H1 (cell line): Measurements from ENCODE around the gene CASKIN2. TPM values are rescaled to one million over a fixed set of nuclear protein-coding genes. Genes with fewer than 3 reads are reported as not detected.

ENCODE experiments used
- CTCF ChIA-PET: fragments of 300-600 bp; sonication (Branson Sonifier 250); formaldehyde crosslinking; loops from one replicate; lab custom pipeline; 2021; ENCODE audit not compliant: partially characterized antibody; lab: Charles Lee
- POLR2A ChIA-PET: fragments of 300-600 bp; sonication (Branson Sonifier 250); formaldehyde crosslinking; loops from one replicate; lab custom pipeline; 2021; ENCODE audit warnings: inconsistent platforms; ENCODE audit not compliant: partially characterized antibody; lab: Charles Lee
- DNase-seq, 2 experiments: peaks; one replicate each; pipeline versions ENCODE4 v3.0.0 to v3.0.0-alpha.2; 2010 to 2022; ENCODE audit warnings: low spot score in 2 of 2, low read depth in 1 of 2, mixed read lengths in 1 of 2
- FAIRE-seq: peaks from 2 replicates; lab custom pipeline; 2011; peaks lifted over from hg19 to GRCh38; lab: Jason Lieb, UNC
- H2AFZ ChIP-seq: 2 replicates; pipeline ENCODE4 v1.8.1; 2012; ENCODE audit warnings: low read length, inconsistent platforms
- H2AK5ac ChIP-seq: 2 replicates; pipeline ENCODE4 v1.6.1; 2013; ENCODE audit warnings: low read depth, low read length
- H2BK120ac ChIP-seq: replicated peaks from 2 replicates; pipeline ENCODE3; 2013; ENCODE audit warnings: low read depth, low read length, inconsistent platforms
- H2BK12ac ChIP-seq: 2 replicates; pipeline ENCODE4 v1.6.1; 2013; ENCODE audit warnings: low read depth, low read length
- H2BK15ac ChIP-seq: 2 replicates; pipeline ENCODE4 v1.6.1; 2013; ENCODE audit warnings: low read length
- H2BK20ac ChIP-seq: 2 replicates; pipeline ENCODE4 v1.6.1; 2013; ENCODE audit warnings: low read length
- H2BK5ac ChIP-seq: 2 replicates; pipeline ENCODE4 v1.6.1; 2013; ENCODE audit warnings: low read depth, low read length
- H3K14ac ChIP-seq: 2 replicates; pipeline ENCODE4 v1.6.1; 2013; ENCODE audit warnings: inconsistent platforms; ENCODE audit not compliant: insufficient read length
- H3K18ac ChIP-seq: 2 replicates; pipeline ENCODE4 v1.6.1; 2013; ENCODE audit warnings: low read length; ENCODE audit errors: extremely low read depth
- H3K23ac ChIP-seq: 2 replicates; pipeline ENCODE4 v1.6.1; 2013; ENCODE audit warnings: inconsistent platforms; ENCODE audit not compliant: insufficient read length
- H3K23me2 ChIP-seq: 2 replicates; pipeline ENCODE4 v1.6.1; 2013; ENCODE audit warnings: low read depth, low read length
- H3K27ac ChIP-seq: 2 replicates; pipeline ENCODE4 v1.6.1; 2011; ENCODE audit warnings: low read depth, low read length, inconsistent platforms
- H3K27me3 ChIP-seq, 4 experiments: replicated peaks in 1 of 4; 1 replicate in 1 of 4; 2 replicates in 3 of 4; pipeline versions ENCODE4 v1.6.1 to v1.8.1; 2011 to 2013; ENCODE audit warnings: low read length in 3 of 4, mild to moderate bottlenecking in 3 of 4, inconsistent platforms in 2 of 4, mixed read lengths in 2 of 4, moderate library complexity in 1 of 4; ENCODE audit not compliant: control insufficient read depth in 3 of 4, insufficient read depth in 3 of 4; ENCODE audit errors: extremely low read depth in 1 of 4
- H3K36me3 ChIP-seq, 4 experiments: 2 replicates each; pipeline versions ENCODE4 v1.6.1 to v1.8.1; 2011 to 2013; ENCODE audit warnings: mild to moderate bottlenecking in 4 of 4, low read length in 3 of 4, moderate library complexity in 2 of 4, control low read depth in 1 of 4, inconsistent platforms in 1 of 4; ENCODE audit not compliant: insufficient read depth in 4 of 4, control insufficient read depth in 2 of 4
- H3K4ac ChIP-seq: replicated peaks from 2 replicates; pipeline ENCODE3; 2013; ENCODE audit warnings: low read length, low read depth, mixed read lengths, inconsistent platforms; ENCODE audit not compliant: insufficient read length
- H3K4me1 ChIP-seq, 4 experiments: replicated peaks in 1 of 4; 1 replicate in 1 of 4; 2 replicates in 3 of 4; pipeline versions ENCODE4 v1.6.1 to v1.8.1; 2011 to 2013; ENCODE audit warnings: low read length in 3 of 4, inconsistent platforms in 2 of 4, mixed read lengths in 1 of 4; ENCODE audit not compliant: insufficient read depth in 4 of 4, control insufficient read depth in 3 of 4
- H3K4me2 ChIP-seq, 2 experiments: 2 replicates each; pipeline versions ENCODE4 v1.6.1 to v1.8.1; 2011 to 2013; ENCODE audit warnings: low read depth in 2 of 2, low read length in 2 of 2, control low read depth in 1 of 2, inconsistent platforms in 1 of 2, mild to moderate bottlenecking in 1 of 2; ENCODE audit not compliant: insufficient read depth in 1 of 2
- H3K4me3 ChIP-seq, 4 experiments: fragments of 200-600, 300-600 bp in 1 of 4; sonication (generic), shearing (Covaris generic), sonication (Bioruptor Twin) in 1 of 4; 2 replicates each; pipeline versions ENCODE4 v1.5.1 to v1.8.1; 2011 to 2016; ENCODE audit warnings: low read length in 4 of 4, low read depth in 3 of 4, control low read depth in 2 of 4, inconsistent platforms in 2 of 4, mild to moderate bottlenecking in 2 of 4, mixed read lengths in 1 of 4, moderate library complexity in 1 of 4; ENCODE audit not compliant: insufficient read depth in 2 of 4; ENCODE audit errors: extremely low read depth in 1 of 4
- H3K56ac ChIP-seq: replicated peaks from 2 replicates; pipeline ENCODE3; 2013; ENCODE audit warnings: low read depth, mild to moderate bottlenecking, mixed read lengths, low read length, inconsistent platforms; ENCODE audit not compliant: insufficient read length
- H3K79me1 ChIP-seq: 2 replicates; pipeline ENCODE4 v1.6.1; 2013; ENCODE audit warnings: low read depth, low read length, control low read depth
- H3K79me2 ChIP-seq, 2 experiments: 2 replicates each; pipeline versions ENCODE4 v1.6.1 to v1.8.1; 2012 to 2013; ENCODE audit warnings: low read length in 2 of 2, mild to moderate bottlenecking in 2 of 2, inconsistent platforms in 1 of 2; ENCODE audit not compliant: insufficient read depth in 2 of 2, control insufficient read depth in 1 of 2
- H3K9ac ChIP-seq, 4 experiments: replicated peaks in 1 of 4; 1 replicate in 1 of 4; 2 replicates in 3 of 4; pipeline versions ENCODE4 v1.6.1 to v1.8.1; 2011 to 2013; ENCODE audit warnings: low read depth in 3 of 4, low read length in 3 of 4, control low read depth in 2 of 4, mild to moderate bottlenecking in 2 of 4, moderate library complexity in 2 of 4, inconsistent platforms in 1 of 4; ENCODE audit errors: extremely low read depth in 1 of 4
- H3K9me3 ChIP-seq, 2 experiments: 2 replicates each; pipeline versions ENCODE4 v1.6.1 to v1.8.1; 2012 to 2013; ENCODE audit warnings: mild to moderate bottlenecking in 2 of 2, moderate library complexity in 2 of 2, control low read depth in 1 of 2, inconsistent platforms in 1 of 2, low read depth in 1 of 2, low read length in 1 of 2, mixed read lengths in 1 of 2; ENCODE audit not compliant: insufficient read depth in 2 of 2
- H4K20me1 ChIP-seq, 2 experiments: replicated peaks in 1 of 2; 2 replicates each; pipeline versions ENCODE3 to v1.8.1; 2011 to 2013; ENCODE audit warnings: inconsistent platforms in 2 of 2, low read length in 2 of 2, mild to moderate bottlenecking in 1 of 2; ENCODE audit not compliant: insufficient read depth in 2 of 2, control insufficient read depth in 1 of 2
- H4K5ac ChIP-seq: 2 replicates; pipeline ENCODE4 v1.6.1; 2013; ENCODE audit warnings: low read length, low read depth, mixed read lengths, inconsistent platforms; ENCODE audit not compliant: insufficient read length
- H4K8ac ChIP-seq: 2 replicates; pipeline ENCODE4 v1.8.0; 2013; ENCODE audit warnings: mild to moderate bottlenecking, moderate library complexity, low read length, inconsistent platforms; ENCODE audit not compliant: insufficient read depth; ENCODE audit errors: extremely low read depth
- H4K91ac ChIP-seq: replicated peaks from 2 replicates; pipeline ENCODE3; 2013; ENCODE audit warnings: low read length, mixed read lengths, inconsistent platforms; ENCODE audit not compliant: insufficient read length
- BCL11A ChIP-seq, 2 experiments: IDR thresholded peaks; one replicate each; pipeline ENCODE4 v1.6.1; 2011; ENCODE audit warnings: low read depth in 2 of 2, low read length in 2 of 2, mild to moderate bottlenecking in 2 of 2
- CEBPB ChIP-seq: IDR thresholded peaks from 2 replicates; pipeline ENCODE4 v1.6.1; 2012; ENCODE audit warnings: low read depth, low read length
- CTBP2 ChIP-seq: IDR thresholded peaks from 2 replicates; pipeline ENCODE4 v1.7.0; 2011; ENCODE audit warnings: borderline replicate concordance, mild to moderate bottlenecking, moderate library complexity, mixed read lengths, low read length; ENCODE audit not compliant: insufficient read depth, insufficient read length
- FOSL1 ChIP-seq: IDR thresholded peaks from 2 replicates; pipeline ENCODE4 v1.6.1; 2011; ENCODE audit warnings: mild to moderate bottlenecking, low read depth, low read length, moderate library complexity; ENCODE audit not compliant: insufficient read depth
- GTF2F1 ChIP-seq: IDR thresholded peaks from 2 replicates; pipeline ENCODE4 v1.6.1; 2012; ENCODE audit warnings: low read depth, low read length, improper control_type of control experiment, borderline replicate concordance
- HDAC6 ChIP-seq: IDR thresholded peaks from one replicate; pipeline ENCODE4 v1.7.1; 2012; ENCODE audit warnings: low read depth, mild to moderate bottlenecking, inconsistent platforms, low read length, moderate library complexity
- KDM4A ChIP-seq: IDR thresholded peaks from one replicate; pipeline ENCODE4 v1.7.1; 2012; ENCODE audit warnings: low read depth, mild to moderate bottlenecking, moderate library complexity, low read length, inconsistent platforms; ENCODE audit not compliant: severe bottlenecking
- MAFK ChIP-seq: IDR thresholded peaks from 2 replicates; pipeline ENCODE4 v1.6.1; 2012; ENCODE audit warnings: low read depth, mild to moderate bottlenecking, improper control_type of control experiment, low read length
- NRF1 ChIP-seq: IDR thresholded peaks from 2 replicates; pipeline ENCODE4 v1.6.1; 2011; ENCODE audit warnings: mild to moderate bottlenecking, low read depth, low read length, improper control_type of control experiment
- SP1 ChIP-seq: IDR thresholded peaks from 2 replicates; pipeline ENCODE4 v1.6.1; 2011; ENCODE audit warnings: low read depth, low read length
- SP2 ChIP-seq: IDR thresholded peaks from 2 replicates; pipeline ENCODE4 v1.6.1; 2012; ENCODE audit warnings: mild to moderate bottlenecking, low read length, inconsistent platforms
- SUZ12 ChIP-seq: fragments of 200-600 bp; sonication (generic); IDR thresholded peaks from 2 replicates; pipeline ENCODE4 v1.6.1; 2012; ENCODE audit warnings: mild to moderate bottlenecking, inconsistent platforms, low read length, moderate library complexity, mixed read lengths
- WGBS, 2 experiments: shearing (Covaris generic) in 1 of 2; methylation state at CpG; one replicate each; pipeline versions ENCODE4 v1.1.6 to v1.1.7; 2013 to 2015; ENCODE audit warnings: low lambda C conversion rate in 2 of 2, mixed read lengths in 2 of 2, inconsistent platforms in 1 of 2, low coverage in 1 of 2, missing lambda C conversion rate in 1 of 2; ENCODE audit not compliant: insufficient replicate concordance in 2 of 2, insufficient coverage in 1 of 2, insufficient read length in 1 of 2; ENCODE audit errors: extremely low coverage in 1 of 2, missing lambda C conversion rate in 1 of 2; 5-methylcytosine and 5-hydroxymethylcytosine counted together
- polyA plus RNA-seq, 7 experiments: library from polyadenylated mRNA; depleted of rRNA in 3 of 7; stranded (reverse) in 5 of 7; unstranded in 2 of 7; fragments of >200 nt in 5 of 7; fragments of 200-250 nt in 2 of 7; gene quantifications; 1 replicate in 5 of 7; 2 replicates in 1 of 7; 4 replicates in 1 of 7; pipeline versions ENCODE4 v1.2.1 to v1.2.3, GENCODE V29; 2011 to 2013; ENCODE audit warnings: missing spikeins in 2 of 7, mixed read lengths in 2 of 7
- total RNA-seq: library from RNA; stranded (reverse); fragmentation: NEBNext Ultra II Directional; extraction: Animal tissue kit (Norgen Biotek cat#: 25700); gene quantifications from 2 replicates; pipeline ENCODE4 v1.2.1, GENCODE V29; 2021
- TF ChIP-seq, protein P1 (sequence below): IDR thresholded peaks from 2 replicates; pipeline ENCODE4 v1.6.1; 2012; ENCODE audit warnings: inconsistent platforms

The CASKIN2 gene
- total and polyA plus RNA-seq, 2 of the 8 experiments (the other 6 are each of a cell fraction or from before 2014, with no cell fraction given): 6.7 to 32.3 TPM

DNA sequence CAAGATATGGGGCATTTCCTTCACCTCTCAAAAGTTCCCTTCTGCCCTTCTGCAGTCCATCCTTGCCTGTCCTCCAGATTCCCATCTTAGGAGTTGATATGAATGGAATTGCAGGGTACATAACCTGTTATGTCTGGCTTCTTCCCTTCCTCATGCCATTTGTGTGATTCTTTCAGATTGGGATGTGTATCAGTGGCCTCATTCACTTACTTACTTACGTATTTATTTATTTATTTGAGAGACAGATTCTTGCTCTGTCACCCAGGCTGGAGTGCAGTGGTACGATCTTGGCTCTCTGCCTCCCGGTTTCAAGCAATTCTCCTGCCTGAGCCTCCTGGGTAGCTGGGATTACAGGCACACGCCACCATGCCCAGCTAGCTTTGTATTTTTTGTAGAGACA is 65.1 kb downstream of the CASKIN2 start:
- Histone ChIP-seq H2AFZ (no peak overlapping the region), H2AK5ac (no peak overlapping the region), H4K5ac (no peak overlapping the region), H4K20me1 (no peaks in the 10 kb centered on the region), H3K36me3 (no peaks in the 10 kb centered on the region), H3K79me1 (no peaks in the 10 kb centered on the region), H2BK15ac (no peak overlapping the region), H2BK5ac (no peak overlapping the region), H4K8ac (no peak overlapping the region), H3K4me1 (no peaks in the 10 kb centered on the region), H3K4me3 (no peak overlapping the region), H2BK20ac (no peak overlapping the region), H3K9me3 (no peaks in the 10 kb centered on the region), H3K27ac (no peak overlapping the region), H3K23ac (no peak overlapping the region), H3K79me2 (no peaks in the 10 kb centered on the region), H3K4ac (no peak overlapping the region), H3K27me3 (no peaks in the 10 kb centered on the region), H3K56ac (no peak overlapping the region), H3K4me2 (no peak overlapping the region), H2BK12ac (no peak overlapping the region), H4K91ac (no peak overlapping the region), H3K9ac (no peak overlapping the region), H3K23me2 (no peaks in the 10 kb centered on the region), H3K18ac (no peak overlapping the region), H3K14ac (no peak overlapping the region), H2BK120ac (no peak overlapping the region)
- FAIRE-seq (no peak), DNase-seq (no peak)
- 79% methylated on average over 4 of the region's 4 CpGs; no CpG with 5 or more reads in 1 of the 2 experiments for WGBS, 2 experiments
- ChIA-PET POLR2A (interaction anchor here (1.4 kb wide), 1 partner anchor 52 kb away, joined by 3 read pairs; no protein-coding TSS in a partner anchor), CTCF (no interaction called here)
- TF ChIP-seq CEBPB: no peak
- no peak for TF ChIP-seq SP2
- TF ChIP-seq, protein P1, sequence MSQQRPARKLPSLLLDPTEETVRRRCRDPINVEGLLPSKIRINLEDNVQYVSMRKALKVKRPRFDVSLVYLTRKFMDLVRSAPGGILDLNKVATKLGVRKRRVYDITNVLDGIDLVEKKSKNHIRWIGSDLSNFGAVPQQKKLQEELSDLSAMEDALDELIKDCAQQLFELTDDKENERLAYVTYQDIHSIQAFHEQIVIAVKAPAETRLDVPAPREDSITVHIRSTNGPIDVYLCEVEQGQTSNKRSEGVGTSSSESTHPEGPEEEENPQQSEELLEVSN: no peak
- no peak for TF ChIP-seq SUZ12
- no peak for TF ChIP-seq GTF2F1
- no peak for TF ChIP-seq MAFK
- TF ChIP-seq BCL11A (IDR thresholded peaks at IDR 0.05; ENCODE audit: low read depth in 2 of 2, low read length in 2 of 2): no peak
- no peak for TF ChIP-seq FOSL1
- TF ChIP-seq NRF1: no peak
- no peak for TF ChIP-seq SP1
- no peak for TF ChIP-seq HDAC6
- no peak for TF ChIP-seq CTBP2
- TF ChIP-seq KDM4A: no peak
